ENCODE data around the gene ANKRD55. TPM values are rescaled to one million over a fixed set of nuclear protein-coding genes. Genes with fewer than 3 reads are reported as not detected.

Gene ANKRD55
- total and polyA plus RNA-seq, 4 donors, result 0.37 to 1.9 (median 1.4) TPM

- H3K9me3 ChIP-seq (ENCODE audit: control insufficient read depth in 4 of 4, low read length in 3 of 4), result no peaks in the 10 kb centered on the region
- WGBS, result 92% methylated on average over 2 of the region's 2 CpGs
- H3K4me3 ChIP-seq (ENCODE audit: low read depth in 1 of 3, low read length in 3 of 3), result no peak overlapping the region
- no peak overlapping the region for H3K9ac ChIP-seq (ENCODE audit: low read depth in 1 of 2, low read length in 2 of 2)
- no peaks in the 10 kb centered on the region for H3K27me3 ChIP-seq (ENCODE audit: control insufficient read depth in 4 of 4, insufficient read depth in 4 of 4, low read length in 3 of 4)
- no peak overlapping the region for H3K27ac ChIP-seq (ENCODE audit: low read depth in 1 of 2, low read length in 2 of 2)
- DNase-seq (ENCODE audit: low spot score), result no peak
- H3K36me3 ChIP-seq (ENCODE audit: control insufficient read depth in 4 of 4, insufficient read depth in 3 of 4, low read depth in 1 of 4, low read length in 3 of 4), result no peaks in the 10 kb centered on the region
- TF ChIP-seq EGR1 (IDR thresholded peaks at IDR 0.05; ENCODE audit: low read depth in 2 of 2), result no peak
- no peak for TF ChIP-seq FOXA1 (IDR thresholded peaks at IDR 0.05)
- no peak for TF ChIP-seq FOXA2 (IDR thresholded peaks at IDR 0.05)
- no peak for TF ChIP-seq CTCF (IDR thresholded peaks at IDR 0.05; ENCODE audit: low read depth, low read length, missing input control)
- no peak for TF ChIP-seq JUND (IDR thresholded peaks at IDR 0.05)
- no peak for TF ChIP-seq RXRA (IDR thresholded peaks at IDR 0.05)
- TF ChIP-seq, protein P1, sequence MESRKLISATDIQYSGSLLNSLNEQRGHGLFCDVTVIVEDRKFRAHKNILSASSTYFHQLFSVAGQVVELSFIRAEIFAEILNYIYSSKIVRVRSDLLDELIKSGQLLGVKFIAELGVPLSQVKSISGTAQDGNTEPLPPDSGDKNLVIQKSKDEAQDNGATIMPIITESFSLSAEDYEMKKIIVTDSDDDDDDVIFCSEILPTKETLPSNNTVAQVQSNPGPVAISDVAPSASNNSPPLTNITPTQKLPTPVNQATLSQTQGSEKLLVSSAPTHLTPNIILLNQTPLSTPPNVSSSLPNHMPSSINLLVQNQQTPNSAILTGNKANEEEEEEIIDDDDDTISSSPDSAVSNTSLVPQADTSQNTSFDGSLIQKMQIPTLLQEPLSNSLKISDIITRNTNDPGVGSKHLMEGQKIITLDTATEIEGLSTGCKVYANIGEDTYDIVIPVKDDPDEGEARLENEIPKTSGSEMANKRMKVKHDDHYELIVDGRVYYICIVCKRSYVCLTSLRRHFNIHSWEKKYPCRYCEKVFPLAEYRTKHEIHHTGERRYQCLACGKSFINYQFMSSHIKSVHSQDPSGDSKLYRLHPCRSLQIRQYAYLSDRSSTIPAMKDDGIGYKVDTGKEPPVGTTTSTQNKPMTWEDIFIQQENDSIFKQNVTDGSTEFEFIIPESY (IDR thresholded peaks at IDR 0.05), result no peak
- TF ChIP-seq YY1 (IDR thresholded peaks at IDR 0.05), result no peak
- no peak for TF ChIP-seq RAD21 (IDR thresholded peaks at IDR 0.05)
- H3K4me1 ChIP-seq (ENCODE audit: control insufficient read depth in 4 of 4, insufficient read depth in 4 of 4, low read length in 3 of 4), result peaks cover 0 to 11% (median 6%) of the 10 kb centered on the region in 4 donors
These were observed 139.2 kb downstream of the ANKRD55 start for GRCh38 chr5:56093970-56094369.

DNA sequence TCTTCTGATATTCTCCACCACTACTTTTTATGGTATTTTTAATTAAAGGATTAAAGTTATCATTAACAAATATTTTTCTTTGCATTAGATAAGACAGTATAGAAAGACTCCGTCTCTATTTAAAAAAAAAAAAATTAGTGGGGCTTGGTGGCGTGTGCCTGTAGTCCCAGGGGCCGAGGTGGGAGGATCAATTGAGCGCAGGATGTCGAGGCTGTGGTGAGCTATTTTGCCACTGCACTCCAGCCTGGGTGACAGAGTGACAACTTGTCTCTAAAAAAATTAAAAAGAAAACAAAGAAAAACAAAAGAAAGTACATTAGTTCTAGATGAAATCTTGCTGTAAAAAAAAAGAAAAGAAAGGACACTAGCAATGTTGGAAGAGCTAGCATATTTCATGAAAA, 141.0 kb downstream of the ANKRD55 start:
- DNase-seq (ENCODE audit: low spot score), result no peak
- Histone ChIP-seq H3K27ac (ENCODE audit: low read depth in 1 of 2, low read length in 2 of 2) (no peak overlapping the region), H3K27me3 (ENCODE audit: control insufficient read depth in 4 of 4, insufficient read depth in 4 of 4, low read length in 3 of 4) (no peaks in the 10 kb centered on the region), H3K36me3 (ENCODE audit: control insufficient read depth in 4 of 4, insufficient read depth in 3 of 4, low read depth in 1 of 4, low read length in 3 of 4) (no peaks in the 10 kb centered on the region), H3K9ac (ENCODE audit: low read depth in 1 of 2, low read length in 2 of 2) (no peak overlapping the region), H3K9me3 (ENCODE audit: control insufficient read depth in 4 of 4, low read length in 3 of 4) (no peaks in the 10 kb centered on the region), H3K4me3 (ENCODE audit: low read depth in 1 of 3, low read length in 3 of 3) (no peak overlapping the region), H3K4me1 (ENCODE audit: control insufficient read depth in 4 of 4, insufficient read depth in 4 of 4, low read length in 3 of 4) (peaks cover 0 to 7% (median 1%) of the 10 kb centered on the region in 4 donors)
- WGBS, result 93% methylated on average over 5 of the region's 5 CpGs
- TF ChIP-seq, protein P2, sequence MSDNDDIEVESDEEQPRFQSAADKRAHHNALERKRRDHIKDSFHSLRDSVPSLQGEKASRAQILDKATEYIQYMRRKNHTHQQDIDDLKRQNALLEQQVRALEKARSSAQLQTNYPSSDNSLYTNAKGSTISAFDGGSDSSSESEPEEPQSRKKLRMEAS (IDR thresholded peaks at IDR 0.05), result no peak
- no peak for TF ChIP-seq HNF4A (conservative IDR thresholded peaks at IDR 0.05)
- no peak for TF ChIP-seq SP1 (IDR thresholded peaks at IDR 0.05)
- no peak for TF ChIP-seq FOXA1 (IDR thresholded peaks at IDR 0.05)
- TF ChIP-seq ATF3 (IDR thresholded peaks at IDR 0.05), result no peak
- TF ChIP-seq, protein P1 (IDR thresholded peaks at IDR 0.05), result no peak
